ENCODE results near the gene CNIH4. TPM values are rescaled to one million over a fixed set of nuclear protein-coding genes. Genes with fewer than 3 reads are reported as not detected.

The CNIH4 gene
- total RNA-seq, 1 experiment from 2014 or later = 53.8 TPM

DNA sequence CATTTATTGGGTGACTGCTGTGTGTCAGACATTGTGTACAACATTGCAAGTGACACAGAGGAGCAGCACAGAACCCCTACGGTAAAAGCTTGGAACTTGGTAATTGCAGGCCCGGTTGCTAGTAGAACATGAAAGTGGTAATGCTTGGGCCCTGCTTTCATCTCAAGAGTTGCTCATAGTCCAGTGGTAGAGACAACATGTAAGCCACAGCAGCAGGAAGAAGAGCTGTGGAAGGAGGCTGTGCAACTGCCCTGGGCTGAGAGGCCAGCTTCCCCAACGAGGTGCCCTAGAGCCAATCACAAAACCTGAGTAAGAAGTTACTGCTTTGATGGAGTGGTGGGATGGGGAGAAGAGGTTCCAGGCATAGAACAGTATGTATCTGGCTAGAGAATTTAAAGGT, 18.4 kb downstream of the CNIH4 start:
- no peak overlapping the region for H3K4me3 ChIP-seq (ENCODE audit: low read depth in 2 of 2, low read length in 2 of 2)
- peaks cover 18% of the 10 kb centered on the region for H3K36me3 ChIP-seq (ENCODE audit: control insufficient read depth, insufficient read depth, low read length)
- no peak for DNase-seq (ENCODE audit: low read depth, low spot score)
- ATAC-seq = no peak
- no TSS peak for BruUV-seq (replicated peaks)
- in situ Hi-C loops (cut with HindIII; ENCODE audit: low pct_unique_long_range_greater_than_20kb, low sequenced_read_pairs) = no loop called here
- CTCF ChIA-PET = no interaction called here
- intact Hi-C loops (cut with micrococcal nuclease; ENCODE audit: unreplicated experiment) = no loop called here
- TF ChIP-seq TCF7L2 (IDR thresholded peaks at IDR 0.05; ENCODE audit: low read depth, low read length) = no peak
- TF ChIP-seq REST (IDR thresholded peaks at IDR 0.05; ENCODE audit: insufficient read depth in 1 of 2, low read depth in 2 of 2, low read length in 1 of 2) = no peak
- no peak for TF ChIP-seq CTCF (IDR thresholded peaks at IDR 0.05)
- no peak for TF ChIP-seq SIN3A (IDR thresholded peaks at IDR 0.05; ENCODE audit: borderline replicate concordance, insufficient read depth, low read depth, low read length)
- no peak for TF ChIP-seq POLR2AphosphoS5 (IDR thresholded peaks at IDR 0.05; ENCODE audit: low read depth, low read length)
- H3K27ac ChIP-seq (ENCODE audit: low read length) = no peak overlapping the region
- no peaks in the 10 kb centered on the region for H3K9me3 ChIP-seq (ENCODE audit: control insufficient read depth, insufficient read depth, low read depth, low read length)
- no peaks in the 10 kb centered on the region for H3K4me1 ChIP-seq (ENCODE audit: control insufficient read depth, insufficient read depth, low read length)
- no peaks in the 10 kb centered on the region for H3K27me3 ChIP-seq (ENCODE audit: control insufficient read depth, insufficient read depth, low read length)
- POLR2A ChIA-PET = no interaction called here

GRCh38 chr1:224377676-224378006, 21.0 kb downstream of the CNIH4 start:
- ChIA-PET POLR2A (no interaction called here), CTCF (interaction anchor here (0.7 kb wide), 1 partner anchor 48 kb away, joined by 4 read pairs; no protein-coding TSS in a partner anchor)
- DNase-seq (ENCODE audit: low read depth, low spot score) (no peak), ATAC-seq (no peak)
- Histone ChIP-seq H3K27ac (ENCODE audit: low read length) (no peak overlapping the region), H3K36me3 (ENCODE audit: control insufficient read depth, insufficient read depth, low read length) (peaks cover 9% of the 10 kb centered on the region; the same call in 1 of the 2 replicates), H3K4me1 (ENCODE audit: control insufficient read depth, insufficient read depth, low read length) (no peaks in the 10 kb centered on the region), H3K9me3 (ENCODE audit: control insufficient read depth, insufficient read depth, low read depth, low read length) (no peaks in the 10 kb centered on the region), H3K4me3 (ENCODE audit: low read depth in 2 of 2, low read length in 2 of 2) (no peak overlapping the region), H3K27me3 (ENCODE audit: control insufficient read depth, insufficient read depth, low read length) (no peaks in the 10 kb centered on the region)
- in situ Hi-C loops (cut with HindIII; ENCODE audit: low pct_unique_long_range_greater_than_20kb, low sequenced_read_pairs) = no loop called here
- intact Hi-C loops (cut with micrococcal nuclease; ENCODE audit: unreplicated experiment) = no loop called here
- no peak for TF ChIP-seq SIN3A (IDR thresholded peaks at IDR 0.05; ENCODE audit: borderline replicate concordance, insufficient read depth, low read depth, low read length)
- no peak for TF ChIP-seq CTCF (IDR thresholded peaks at IDR 0.05)
- TF ChIP-seq TCF7L2 (IDR thresholded peaks at IDR 0.05; ENCODE audit: low read depth, low read length) = no peak
- TF ChIP-seq REST (IDR thresholded peaks at IDR 0.05; ENCODE audit: insufficient read depth in 1 of 2, low read depth in 2 of 2, low read length in 1 of 2) = no peak
- no peak for TF ChIP-seq POLR2AphosphoS5 (IDR thresholded peaks at IDR 0.05; ENCODE audit: low read depth, low read length)
- BruUV-seq (replicated peaks) = no TSS peak
